Parathyroid adenoma (tissue), 2 donors: Measurements from ENCODE around the gene SUSD2.

Experiments
- H2AFZ ChIP-seq: fragments of 300-600 bp; sonication (generic); one replicate; pipeline ENCODE4 v1.7.0; 2017; ENCODE audit warnings: antibody characterized with exemption, mild to moderate bottlenecking
- H3K27ac ChIP-seq: fragments of 300-600 bp; sonication (generic); one replicate; pipeline ENCODE4 v1.7.0; 2017
- H3K27me3 ChIP-seq: fragments of 300-600 bp; sonication (generic); one replicate; pipeline ENCODE4 v1.7.0; 2017; ENCODE audit warnings: low read length; ENCODE audit not compliant: control insufficient read depth, insufficient read depth
- H3K36me3 ChIP-seq: fragments of 300-600 bp; sonication (generic); one replicate; pipeline ENCODE4 v1.7.0; 2017; ENCODE audit warnings: low read length; ENCODE audit not compliant: control insufficient read depth, insufficient read depth
- H3K4me1 ChIP-seq: fragments of 300-600 bp; sonication (generic); one replicate; pipeline ENCODE4 v1.7.0; 2017; ENCODE audit warnings: control low read depth
- H3K4me2 ChIP-seq: fragments of 300-600 bp; sonication (generic); one replicate; pipeline ENCODE4 v1.7.0; 2017; ENCODE audit warnings: low read length
- H3K4me3 ChIP-seq: fragments of 300-600 bp; sonication (generic); one replicate; pipeline ENCODE4 v1.7.0; 2017; ENCODE audit warnings: low read depth, low read length
- H3K79me2 ChIP-seq: fragments of 300-600 bp; sonication (generic); one replicate; pipeline ENCODE4 v1.7.0; 2017; ENCODE audit warnings: control low read depth
- H3K9ac ChIP-seq: fragments of 300-600 bp; sonication (generic); one replicate; pipeline ENCODE4 v1.7.0; 2017; ENCODE audit warnings: mild to moderate bottlenecking
- H3K9me3 ChIP-seq: fragments of 300-600 bp; sonication (generic); one replicate; pipeline ENCODE4 v1.7.0; 2017; ENCODE audit warnings: low read length; ENCODE audit not compliant: control insufficient read depth
- TF ChIP-seq, protein P1 (sequence below): fragments of 300-600 bp; sonication (generic); IDR thresholded peaks from one replicate; pipeline ENCODE4 v1.7.0; 2017; ENCODE audit warnings: antibody characterized with exemption, mild to moderate bottlenecking
- donor health status: primary hyperparathyroidism.

The SUSD2 gene

DNA sequence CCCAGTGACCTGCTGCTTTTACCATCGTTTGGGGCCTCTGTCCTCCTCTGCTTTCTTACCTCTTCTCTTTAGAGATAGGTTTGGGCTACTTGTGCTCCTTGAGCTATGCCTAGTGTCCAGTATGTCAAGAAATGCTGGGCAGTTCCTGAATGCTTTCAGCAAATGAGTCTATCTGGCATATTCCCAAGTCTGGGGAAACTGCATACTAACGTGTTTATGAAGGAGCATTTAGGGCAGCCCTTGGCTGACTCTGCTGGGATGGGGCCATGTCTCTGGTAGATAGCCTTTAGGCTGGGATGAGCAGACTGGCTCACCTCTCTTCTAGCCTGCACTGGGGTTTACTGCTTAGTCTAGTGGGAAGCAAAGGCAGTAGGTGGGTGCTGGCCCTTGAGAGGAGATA, 43.7 kb upstream of the SUSD2 start:
- H3K9ac ChIP-seq: no peak overlapping the region
- TF ChIP-seq, protein P1, sequence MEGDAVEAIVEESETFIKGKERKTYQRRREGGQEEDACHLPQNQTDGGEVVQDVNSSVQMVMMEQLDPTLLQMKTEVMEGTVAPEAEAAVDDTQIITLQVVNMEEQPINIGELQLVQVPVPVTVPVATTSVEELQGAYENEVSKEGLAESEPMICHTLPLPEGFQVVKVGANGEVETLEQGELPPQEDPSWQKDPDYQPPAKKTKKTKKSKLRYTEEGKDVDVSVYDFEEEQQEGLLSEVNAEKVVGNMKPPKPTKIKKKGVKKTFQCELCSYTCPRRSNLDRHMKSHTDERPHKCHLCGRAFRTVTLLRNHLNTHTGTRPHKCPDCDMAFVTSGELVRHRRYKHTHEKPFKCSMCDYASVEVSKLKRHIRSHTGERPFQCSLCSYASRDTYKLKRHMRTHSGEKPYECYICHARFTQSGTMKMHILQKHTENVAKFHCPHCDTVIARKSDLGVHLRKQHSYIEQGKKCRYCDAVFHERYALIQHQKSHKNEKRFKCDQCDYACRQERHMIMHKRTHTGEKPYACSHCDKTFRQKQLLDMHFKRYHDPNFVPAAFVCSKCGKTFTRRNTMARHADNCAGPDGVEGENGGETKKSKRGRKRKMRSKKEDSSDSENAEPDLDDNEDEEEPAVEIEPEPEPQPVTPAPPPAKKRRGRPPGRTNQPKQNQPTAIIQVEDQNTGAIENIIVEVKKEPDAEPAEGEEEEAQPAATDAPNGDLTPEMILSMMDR: no peak
- no peak overlapping the region for H3K4me3 ChIP-seq
- no peaks in the 10 kb centered on the region for H3K79me2 ChIP-seq
- H3K36me3 ChIP-seq: no peaks in the 10 kb centered on the region
- H3K27ac ChIP-seq: no peak overlapping the region
- no peaks in the 10 kb centered on the region for H3K4me1 ChIP-seq
- no peak overlapping the region for H3K4me2 ChIP-seq
- no peaks in the 10 kb centered on the region for H3K9me3 ChIP-seq
- no peak overlapping the region for H2AFZ ChIP-seq
- H3K27me3 ChIP-seq: no peaks in the 10 kb centered on the region

DNA sequence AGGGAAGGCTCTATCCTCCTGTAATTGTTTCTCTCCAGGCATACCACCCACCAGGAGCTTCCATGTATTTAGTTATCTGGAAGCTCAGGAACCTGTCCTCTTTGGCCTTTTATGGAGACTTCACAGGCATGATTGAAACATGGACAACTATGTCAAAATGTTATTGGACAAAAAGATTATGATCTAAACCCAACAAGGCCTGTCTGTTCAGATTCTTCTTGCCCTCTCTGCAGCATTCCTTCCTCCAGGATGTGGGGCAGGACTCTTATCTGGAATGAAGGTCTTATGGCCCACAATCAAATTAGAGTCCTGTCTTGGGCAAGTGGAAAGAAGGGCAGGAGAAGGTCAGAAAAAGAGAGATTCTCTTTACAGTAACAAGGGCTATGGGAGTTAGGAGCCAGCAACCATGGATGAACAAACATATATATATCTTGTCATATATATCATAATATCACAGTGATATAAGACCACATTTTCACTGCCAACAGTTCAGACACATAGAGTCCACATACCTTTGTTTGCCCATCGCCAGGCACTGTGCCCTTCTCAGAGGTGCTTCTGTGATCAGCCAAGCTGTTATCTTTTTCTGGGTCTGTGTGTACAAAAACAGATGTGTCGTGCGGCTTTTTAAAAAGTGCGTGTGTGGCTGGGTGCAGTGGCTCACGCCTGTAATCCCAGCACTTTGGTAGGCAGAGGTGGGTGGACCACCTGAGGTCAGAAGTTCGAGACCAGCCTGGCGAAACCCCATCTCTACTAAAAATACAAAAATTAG, 42.5 kb upstream of the SUSD2 start:
- H2AFZ ChIP-seq: no peak overlapping the region
- H3K9me3 ChIP-seq: no peaks in the 10 kb centered on the region
- H3K27me3 ChIP-seq: no peaks in the 10 kb centered on the region
- no peak overlapping the region for H3K4me3 ChIP-seq
- H3K36me3 ChIP-seq: no peaks in the 10 kb centered on the region
- no peak overlapping the region for H3K4me2 ChIP-seq
- no peak overlapping the region for H3K9ac ChIP-seq
- TF ChIP-seq, protein P1: no peak
- H3K79me2 ChIP-seq: no peaks in the 10 kb centered on the region
- H3K4me1 ChIP-seq: no peaks in the 10 kb centered on the region
- no peak overlapping the region for H3K27ac ChIP-seq

DNA sequence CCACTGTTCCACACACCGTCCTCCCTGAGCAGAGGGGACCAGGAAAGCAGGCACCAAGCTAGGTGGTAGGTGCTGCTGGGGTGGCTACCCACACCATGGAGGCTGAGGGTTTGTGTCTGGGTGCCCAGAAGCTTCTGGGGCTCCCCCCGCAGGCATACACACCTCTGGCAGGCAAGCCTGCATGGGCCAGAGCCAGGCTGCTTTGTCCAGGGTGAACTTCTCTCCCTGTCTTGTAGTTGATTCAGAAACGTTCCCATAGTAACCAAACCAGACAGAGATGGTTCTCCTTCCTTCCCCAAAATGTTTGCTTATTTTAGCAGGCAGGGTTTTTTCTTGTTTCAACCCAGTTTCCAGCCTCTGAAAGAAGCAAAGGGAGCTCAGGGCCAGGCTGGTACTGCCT, 40.9 kb upstream of the SUSD2 start:
- Histone ChIP-seq H3K4me2 (no peak overlapping the region), H3K27ac (no peak overlapping the region), H3K9me3 (no peaks in the 10 kb centered on the region), H3K9ac (no peak overlapping the region), H2AFZ (no peak overlapping the region), H3K4me1 (no peaks in the 10 kb centered on the region), H3K79me2 (no peaks in the 10 kb centered on the region), H3K4me3 (no peak overlapping the region), H3K36me3 (no peaks in the 10 kb centered on the region), H3K27me3 (no peaks in the 10 kb centered on the region)
- TF ChIP-seq, protein P1: no peak

DNA sequence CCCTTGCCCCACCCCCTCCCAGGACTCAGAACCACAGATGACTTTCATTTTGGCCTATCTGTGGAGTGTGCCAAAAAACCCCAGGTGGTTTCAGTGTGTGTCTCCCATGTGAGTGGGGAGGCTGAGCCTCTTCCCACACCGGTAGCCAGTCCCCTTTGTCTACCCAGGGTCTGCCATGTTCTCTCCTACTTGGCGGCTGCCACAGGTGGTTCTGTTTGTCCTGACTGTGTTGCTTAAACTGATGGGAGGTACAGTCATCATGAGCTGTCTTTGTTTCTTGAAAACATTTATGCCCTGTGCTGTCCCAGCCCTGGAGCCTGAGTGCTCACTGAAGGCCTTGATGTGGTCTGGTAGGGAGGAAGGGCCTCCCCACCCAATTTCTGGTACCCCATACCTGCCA, 39.7 kb upstream of the SUSD2 start:
- Histone ChIP-seq H3K27ac (no peak overlapping the region), H3K4me3 (no peak overlapping the region), H2AFZ (no peak overlapping the region), H3K9me3 (no peaks in the 10 kb centered on the region), H3K79me2 (no peaks in the 10 kb centered on the region), H3K4me1 (peaks cover 5% of the 10 kb centered on the region), H3K36me3 (no peaks in the 10 kb centered on the region), H3K27me3 (no peaks in the 10 kb centered on the region), H3K4me2 (no peak overlapping the region), H3K9ac (no peak overlapping the region)
- TF ChIP-seq, protein P1: no peak

DNA sequence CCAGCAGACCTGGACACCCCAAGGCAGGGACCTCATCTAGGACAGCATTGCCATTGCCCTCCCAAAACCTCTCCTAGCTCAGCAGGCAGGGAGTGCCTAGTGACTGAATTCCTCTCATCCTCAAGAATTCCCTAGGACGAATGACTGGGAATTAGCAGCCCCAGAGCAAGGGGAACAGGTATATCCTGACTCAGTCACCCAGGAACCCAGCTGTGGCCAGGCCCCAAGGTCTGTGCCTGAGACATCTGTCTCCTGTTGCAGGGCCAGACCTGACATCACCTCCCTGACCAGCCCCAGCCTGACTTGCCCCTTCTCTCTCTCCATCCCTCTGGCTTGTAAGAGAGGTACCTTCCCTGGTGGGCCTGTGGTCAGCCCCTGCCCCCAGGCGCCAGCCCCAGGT, 39.0 kb upstream of the SUSD2 start:
- Histone ChIP-seq H3K79me2 (no peaks in the 10 kb centered on the region), H3K4me3 (no peak overlapping the region), H3K27ac (no peak overlapping the region), H3K4me2 (no peak overlapping the region), H3K27me3 (no peaks in the 10 kb centered on the region), H2AFZ (no peak overlapping the region), H3K4me1 (peaks cover 8% of the 10 kb centered on the region), H3K9ac (no peak overlapping the region), H3K36me3 (no peaks in the 10 kb centered on the region), H3K9me3 (no peaks in the 10 kb centered on the region)
- TF ChIP-seq, protein P1: no peak
